ENCODE results near the gene MBD3L2B.

MBD3L2B gene

GRCh38 chr19:6971366-6971765 lies 49.9 kb downstream of the MBD3L2B start:
- peaks cover 7% of the 10 kb centered on the region for H3K27me3 ChIP-seq

GRCh38 chr19:6970443-6970842 lies 50.8 kb downstream of the MBD3L2B start:
- DNase-seq: peak; percentile 40
- Histone ChIP-seq H3K4me1 (no peaks in the 10 kb centered on the region), H3K27me3 (peaks cover 2% of the 10 kb centered on the region), H3K9me3 (no peaks in the 10 kb centered on the region), H3K36me3 (no peaks in the 10 kb centered on the region), H3K4me3 (ENCODE audit: low read depth, low read length) (no peak overlapping the region)
- TF ChIP-seq CTCF (IDR thresholded peaks at IDR 0.05; ENCODE audit: low read depth, low read length): no peak

More at GRCh38 chr19:6971366-6971765, 49.9 kb downstream of the MBD3L2B start:
- H3K9me3 ChIP-seq: no peaks in the 10 kb centered on the region
- no peaks in the 10 kb centered on the region for H3K36me3 ChIP-seq
- H3K4me1 ChIP-seq: no peaks in the 10 kb centered on the region
- DNase-seq: no peak
- no peak overlapping the region for H3K4me3 ChIP-seq (ENCODE audit: low read depth, low read length)
- no peak for TF ChIP-seq CTCF (IDR thresholded peaks at IDR 0.05; ENCODE audit: low read depth, low read length)

GRCh38 chr19:6970021-6970420 lies 51.2 kb downstream of the MBD3L2B start:
- no peak for DNase-seq
- Histone ChIP-seq H3K27me3 (no peaks in the 10 kb centered on the region; the same call in 1 of the 2 replicates), H3K4me3 (ENCODE audit: low read depth, low read length) (no peak overlapping the region), H3K36me3 (no peaks in the 10 kb centered on the region), H3K4me1 (no peaks in the 10 kb centered on the region), H3K9me3 (no peaks in the 10 kb centered on the region)
- no peak for TF ChIP-seq CTCF (IDR thresholded peaks at IDR 0.05; ENCODE audit: low read depth, low read length)

GRCh38 chr19:6969490-6969889 lies 51.7 kb downstream of the MBD3L2B start:
- Histone ChIP-seq H3K9me3 (no peaks in the 10 kb centered on the region), H3K4me3 (ENCODE audit: low read depth, low read length) (no peak overlapping the region), H3K36me3 (no peaks in the 10 kb centered on the region), H3K27me3 (no peaks in the 10 kb centered on the region; the same call in 1 of the 2 replicates), H3K4me1 (no peaks in the 10 kb centered on the region)
- no peak for TF ChIP-seq CTCF (IDR thresholded peaks at IDR 0.05; ENCODE audit: low read depth, low read length)
- no peak for DNase-seq
